BLaER1 treated with 17β-estradiol and CSF1 and Interleukin-3, amounts not matched to agents 10 nM and 100 nM (cell line): ENCODE results near the gene PDE11A.

ENCODE experiments used
- H3K27ac ChIP-seq, 11 experiments: shearing (Covaris generic); formaldehyde crosslinking; 2 replicates each; pipeline ENCODE4 v1.8.1; 2022
- H3K27me3 ChIP-seq, 11 experiments: shearing (Covaris generic); formaldehyde crosslinking; 2 replicates each; pipeline ENCODE4 v1.8.1; 2022
- H3K36me3 ChIP-seq, 11 experiments: shearing (Covaris generic); formaldehyde crosslinking; 2 replicates each; pipeline ENCODE4 v1.8.1; 2022
- H3K4me1 ChIP-seq, 10 experiments: shearing (Covaris generic); formaldehyde crosslinking; 2 replicates each; pipeline ENCODE4 v1.8.1; 2022
- H3K4me2 ChIP-seq, 11 experiments: shearing (Covaris generic); formaldehyde crosslinking; 2 replicates each; pipeline ENCODE4 v1.8.1; 2022
- H3K4me3 ChIP-seq, 10 experiments: shearing (Covaris generic); formaldehyde crosslinking; 2 replicates each; pipeline ENCODE4 v1.8.1; 2022
- H3K9ac ChIP-seq, 11 experiments: shearing (Covaris generic); formaldehyde crosslinking; 2 replicates each; pipeline ENCODE4 v1.8.1; 2022
- H3K9me3 ChIP-seq, 11 experiments: shearing (Covaris generic); formaldehyde crosslinking; replicated peaks in 1 of 11; 2 replicates each; pipeline ENCODE4 v1.8.1; 2022
- H4K20me1 ChIP-seq, 11 experiments: shearing (Covaris generic); formaldehyde crosslinking; 2 replicates each; pipeline ENCODE4 v1.8.1; 2022
- Cebpa-rat ChIP-seq, 11 experiments: shearing (Covaris generic); IDR thresholded peaks; 2 replicates each; pipeline ENCODE4 v1.8.1; 2022

PDE11A gene

DNA sequence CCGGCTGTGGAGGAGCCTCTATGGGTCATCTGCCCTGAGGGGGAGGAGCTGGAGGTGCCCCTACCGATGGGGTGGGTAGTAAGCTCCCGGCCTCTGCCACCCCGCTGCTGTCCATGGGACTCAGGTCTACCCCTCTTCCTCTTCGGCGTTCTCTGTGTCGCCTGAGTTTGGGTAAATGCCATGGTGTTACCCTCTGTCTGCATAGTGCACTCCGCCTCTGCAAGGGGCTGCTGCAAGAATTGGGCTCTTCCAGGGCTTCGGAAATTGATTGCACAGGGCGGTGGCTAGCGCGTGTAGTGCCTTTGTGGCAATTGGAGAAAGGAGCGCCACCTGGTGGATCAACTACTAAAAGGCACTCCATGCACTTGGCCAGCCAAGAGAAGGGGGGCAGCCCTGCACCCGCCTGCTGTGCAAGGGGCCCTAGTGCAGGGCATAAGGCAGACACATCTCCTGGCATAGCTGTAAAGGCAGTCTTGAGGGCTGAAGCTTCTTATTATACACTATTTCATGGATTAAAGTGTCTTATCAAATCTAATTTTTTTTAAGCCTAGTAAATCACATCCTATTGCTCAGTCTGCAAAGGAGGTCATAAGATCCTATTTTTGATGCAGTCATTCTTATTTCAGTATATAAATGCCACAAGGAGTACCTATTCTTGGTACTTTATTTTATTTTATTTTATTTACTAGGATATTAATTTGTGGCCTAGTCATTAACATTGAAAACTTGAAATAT, 308.9 kb downstream of the PDE11A start:
- Histone ChIP-seq H4K20me1 (no peaks in the 10 kb centered on the region), H3K9ac (peak overlapping the region in 8 of 11 experiments; percentile 10 to 61 (median 29); a peak in 10 of 22 replicates), H3K4me1 (peaks cover 10 to 19% (median 15%) of the 10 kb centered on the region in 10 experiments; a peak in 19 of 20 replicates), H3K27me3 (peaks cover 0 to 13% (median 0%) of the 10 kb centered on the region in 11 experiments; a peak in 5 of 22 replicates), H3K4me2 (peak overlapping the region; percentile 80 to 95 (median 89)), H3K27ac (peak overlapping the region in 8 of 11 experiments; percentile 3 to 57 (median 34); a peak in 11 of 22 replicates), H3K4me3 (peak overlapping the region; percentile 34 to 64 (median 50)), H3K36me3 (no peaks in the 10 kb centered on the region), H3K9me3 (no peaks in the 10 kb centered on the region)
- peak in 1 of 11 experiments; percentile 35; a peak in 1 of 22 replicates for TF ChIP-seq Cebpa-rat (IDR thresholded peaks at IDR 0.05)

DNA sequence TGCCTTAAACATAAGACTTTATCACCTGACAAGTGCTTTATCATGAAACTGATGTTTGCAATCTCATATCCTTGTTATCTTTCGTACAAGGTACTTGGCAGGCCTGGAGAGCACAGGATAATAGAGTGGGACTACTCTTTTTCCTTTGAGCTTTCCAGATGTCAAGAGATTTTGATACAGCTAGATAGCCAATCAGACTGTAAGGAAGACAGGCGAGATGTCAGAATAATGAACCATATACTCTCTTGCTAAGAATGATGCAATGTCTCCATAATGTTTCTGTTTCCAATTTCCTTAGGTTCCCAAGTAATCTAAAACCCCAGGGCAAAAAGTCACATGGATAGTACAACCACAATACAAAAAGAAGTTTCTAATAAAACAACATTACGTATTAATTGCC, 313.1 kb downstream of the PDE11A start:
- H3K27me3 ChIP-seq: peaks cover 0 to 13% (median 0%) of the 10 kb centered on the region in 11 experiments; a peak in 5 of 22 replicates
- H3K4me3 ChIP-seq: no peak overlapping the region
- H3K36me3 ChIP-seq: no peaks in the 10 kb centered on the region
- no peak overlapping the region for H3K4me2 ChIP-seq
- H3K4me1 ChIP-seq: peaks cover 10 to 21% (median 17%) of the 10 kb centered on the region in 10 experiments; a peak in 19 of 20 replicates
- no peaks in the 10 kb centered on the region for H3K9me3 ChIP-seq
- TF ChIP-seq Cebpa-rat (IDR thresholded peaks at IDR 0.05): no peak
- H3K9ac ChIP-seq: no peak overlapping the region
- H3K27ac ChIP-seq: no peak overlapping the region
- no peaks in the 10 kb centered on the region for H4K20me1 ChIP-seq

DNA sequence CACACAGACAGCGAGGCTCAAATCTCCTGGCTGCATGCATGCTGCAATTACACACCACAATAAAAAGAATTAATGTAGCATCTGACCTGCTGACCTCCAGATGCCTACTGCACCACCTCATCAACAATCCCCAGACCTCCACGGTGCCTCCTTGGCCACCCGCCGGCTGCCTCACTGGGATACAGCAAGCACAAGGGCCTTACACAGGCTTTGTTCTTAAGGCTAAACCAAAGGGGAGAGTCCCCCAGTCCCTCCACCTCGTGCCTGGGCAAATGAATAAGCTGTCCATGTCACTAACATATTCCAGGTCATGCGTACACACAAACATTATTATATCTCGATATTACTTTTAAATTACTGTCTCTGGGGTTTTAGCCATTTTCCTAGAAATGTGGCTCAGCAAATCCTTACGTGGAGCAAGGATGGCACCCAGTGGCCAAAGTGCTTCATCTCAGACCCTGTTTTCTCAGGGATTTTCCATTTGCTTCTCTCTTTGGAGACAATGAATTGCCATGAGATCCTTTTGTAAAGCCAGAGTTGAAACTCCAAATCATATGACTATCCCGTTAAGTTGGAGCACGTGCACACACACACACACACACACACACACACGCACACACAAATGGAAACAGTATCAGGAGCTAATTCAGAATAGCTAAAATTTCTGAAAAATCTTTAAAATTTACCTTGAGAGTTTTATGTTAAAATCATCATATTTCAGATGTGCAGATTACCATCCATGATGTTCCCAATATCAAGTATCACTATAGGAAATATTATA, 313.8 kb downstream of the PDE11A start:
- Histone ChIP-seq H3K9ac (no peak overlapping the region), H3K4me1 (peaks cover 12 to 26% (median 23%) of the 10 kb centered on the region in 10 experiments; a peak in 19 of 20 replicates), H3K4me3 (no peak overlapping the region), H3K27ac (no peak overlapping the region), H3K27me3 (peaks cover 0 to 13% (median 0%) of the 10 kb centered on the region in 11 experiments; a peak in 5 of 22 replicates), H3K9me3 (no peaks in the 10 kb centered on the region), H3K4me2 (no peak overlapping the region), H3K36me3 (no peaks in the 10 kb centered on the region), H4K20me1 (no peaks in the 10 kb centered on the region)
- no peak for TF ChIP-seq Cebpa-rat (IDR thresholded peaks at IDR 0.05)

GRCh38 chr2:177756336-177756735, 316.2 kb downstream of the PDE11A start:
- Histone ChIP-seq H3K27me3 (no peaks in the 10 kb centered on the region), H3K9me3 (no peaks in the 10 kb centered on the region), H3K36me3 (no peaks in the 10 kb centered on the region), H3K4me2 (no peak overlapping the region), H4K20me1 (no peaks in the 10 kb centered on the region), H3K27ac (no peak overlapping the region), H3K4me3 (no peak overlapping the region), H3K4me1 (peaks cover 0 to 14% (median 12%) of the 10 kb centered on the region in 10 experiments; a peak in 16 of 20 replicates), H3K9ac (no peak overlapping the region)
- no peak for TF ChIP-seq Cebpa-rat (IDR thresholded peaks at IDR 0.05)

DNA sequence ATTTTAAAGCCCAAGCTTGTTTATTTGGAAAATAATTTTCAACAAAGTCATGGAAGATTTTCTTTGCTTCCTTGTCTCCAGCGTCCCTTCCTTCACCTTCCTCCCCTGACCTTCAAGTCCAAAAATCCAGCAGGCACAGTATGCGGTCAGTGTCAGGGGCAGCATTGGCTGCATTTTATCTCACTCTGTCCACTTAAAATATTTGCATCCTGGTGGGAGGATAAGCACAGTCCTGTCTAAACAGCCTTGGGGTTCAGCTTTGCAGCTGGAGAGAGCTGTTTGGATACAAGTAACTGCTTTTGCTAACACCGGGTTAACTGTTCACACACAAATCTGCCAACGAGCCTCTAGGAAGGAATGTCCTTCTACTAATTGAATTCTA, 318.1 kb downstream of the PDE11A start:
- Histone ChIP-seq H3K36me3 (no peaks in the 10 kb centered on the region), H4K20me1 (no peaks in the 10 kb centered on the region), H3K9ac (no peak overlapping the region), H3K27ac (peak overlapping the region in 4 of 11 experiments; percentile 3 to 53 (median 31); a peak in 4 of 22 replicates), H3K27me3 (no peaks in the 10 kb centered on the region), H3K4me3 (no peak overlapping the region), H3K9me3 (no peaks in the 10 kb centered on the region), H3K4me2 (peak overlapping the region in 9 of 11 experiments; percentile 4 to 47 (median 28); a peak in 15 of 22 replicates), H3K4me1 (peaks cover 0 to 14% (median 12%) of the 10 kb centered on the region in 10 experiments; a peak in 16 of 20 replicates)
- TF ChIP-seq Cebpa-rat (IDR thresholded peaks at IDR 0.05): no peak

GRCh38 chr2:177753682-177754491, 318.7 kb downstream of the PDE11A start:
- Histone ChIP-seq H3K27me3 (no peaks in the 10 kb centered on the region), H3K4me2 (peak overlapping the region in 9 of 11 experiments; percentile 4 to 47 (median 28); a peak in 16 of 22 replicates), H3K27ac (peak overlapping the region in 4 of 11 experiments; percentile 3 to 53 (median 31); a peak in 5 of 22 replicates)

GRCh38 chr2:177748360-177748759, 324.2 kb downstream of the PDE11A start:
- no peak overlapping the region for H3K4me2 ChIP-seq
- H3K4me1 ChIP-seq: peaks cover 0 to 6% (median under 1%) of the 10 kb centered on the region in 10 experiments; a peak in 3 of 20 replicates
- no peaks in the 10 kb centered on the region for H4K20me1 ChIP-seq
- no peak for TF ChIP-seq Cebpa-rat (IDR thresholded peaks at IDR 0.05)
- no peaks in the 10 kb centered on the region for H3K27me3 ChIP-seq
- H3K36me3 ChIP-seq: no peaks in the 10 kb centered on the region
- no peak overlapping the region for H3K27ac ChIP-seq
- H3K9me3 ChIP-seq: no peaks in the 10 kb centered on the region
- no peak overlapping the region for H3K9ac ChIP-seq
- H3K4me3 ChIP-seq: no peak overlapping the region

More at GRCh38 chr2:177753682-177754491, 318.7 kb downstream of the PDE11A start:
- Histone ChIP-seq H3K4me3 (no peak overlapping the region), H3K9me3 (no peaks in the 10 kb centered on the region), H3K4me1 (peaks cover 0 to 14% (median 12%) of the 10 kb centered on the region in 10 experiments; a peak in 16 of 20 replicates), H3K36me3 (no peaks in the 10 kb centered on the region), H3K9ac (no peak overlapping the region), H4K20me1 (no peaks in the 10 kb centered on the region)
- TF ChIP-seq Cebpa-rat (IDR thresholded peaks at IDR 0.05): no peak

DNA sequence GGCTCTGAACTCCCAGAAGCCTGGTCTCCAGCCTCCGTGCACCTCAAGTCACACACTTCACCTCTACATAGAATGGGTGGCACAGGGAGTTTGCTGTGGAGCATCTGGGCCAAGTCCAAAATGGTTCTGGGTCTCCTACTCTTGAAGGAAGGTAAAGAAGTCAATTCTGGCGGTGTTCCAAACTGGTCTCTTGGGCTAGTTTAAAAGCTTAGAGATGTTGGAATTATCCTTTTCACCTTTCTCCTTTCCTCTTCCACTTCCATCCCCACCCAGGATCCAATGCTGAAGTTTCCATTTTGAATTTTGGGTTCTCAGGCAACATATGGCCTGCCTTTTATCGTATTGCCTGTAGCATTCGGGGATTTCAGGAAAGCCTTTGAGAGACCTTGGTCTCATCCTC, 325.2 kb downstream of the PDE11A start:
- H3K4me3 ChIP-seq: no peak overlapping the region
- no peak overlapping the region for H3K9ac ChIP-seq
- no peaks in the 10 kb centered on the region for H3K36me3 ChIP-seq
- H3K27me3 ChIP-seq: no peaks in the 10 kb centered on the region
- no peak overlapping the region for H3K4me2 ChIP-seq
- peaks cover 0 to 6% (median 0%) of the 10 kb centered on the region in 10 experiments; a peak in 1 of 20 replicates for H3K4me1 ChIP-seq
- no peaks in the 10 kb centered on the region for H4K20me1 ChIP-seq
- H3K9me3 ChIP-seq: no peaks in the 10 kb centered on the region
- H3K27ac ChIP-seq: no peak overlapping the region
- TF ChIP-seq Cebpa-rat (IDR thresholded peaks at IDR 0.05): no peak
